Vagina (tissue), 2 donors: ENCODE data around the gene CPA4.

ENCODE experiments used
- POLR2A ChIP-seq, 2 donors: fragments of 450-650 bp; IDR thresholded peaks; one replicate each; pipeline ENCODE4 v1.6.1; 2017; ENCODE audit warnings: antibody characterized with exemption in 2 of 2, mild to moderate bottlenecking in 2 of 2, moderate library complexity in 2 of 2
- POLR2AphosphoS5 ChIP-seq, 2 donors: sonication (generic); formaldehyde crosslinking; IDR thresholded peaks; one replicate each; pipeline ENCODE4 v1.9.0; 2017; ENCODE audit warnings: antibody characterized with exemption in 2 of 2, mild to moderate bottlenecking in 2 of 2, low read depth in 1 of 2; ENCODE audit not compliant: insufficient read depth in 1 of 2
- TF ChIP-seq, protein P1 (sequence below), 3 experiments: fragments of 450-650 bp in 2 of 3; fragments of 200-600 bp in 1 of 3; sonication (generic) in 1 of 3; IDR thresholded peaks; one replicate each; pipeline ENCODE4 v1.5.1; 2017 to 2019; ENCODE audit warnings: antibody characterized with exemption in 3 of 3, mild to moderate bottlenecking in 2 of 3, moderate library complexity in 2 of 3

DNA sequence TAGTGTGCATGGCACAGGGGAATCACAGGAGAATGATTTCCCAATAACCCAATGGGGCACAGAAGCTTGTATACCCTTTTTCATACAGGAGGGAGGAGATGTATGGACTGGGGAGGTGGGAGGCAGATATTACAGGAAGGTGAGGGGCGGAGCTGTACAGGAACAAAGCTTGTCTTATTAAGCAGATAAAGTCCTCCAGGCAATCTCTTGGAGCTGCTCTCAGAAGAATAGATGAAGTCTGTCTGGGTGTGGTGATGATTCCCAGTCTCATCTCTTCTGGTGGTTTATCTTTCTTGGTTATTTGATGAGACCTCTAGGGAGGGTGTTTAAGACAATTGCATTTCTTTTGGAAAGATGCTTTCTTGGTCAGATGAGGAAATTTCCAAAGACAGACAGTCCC is 26.6 kb downstream of the CPA4 start:
- TF ChIP-seq POLR2A (IDR thresholded peaks at IDR 0.05) (no peak), POLR2AphosphoS5 (IDR thresholded peaks at IDR 0.05; ENCODE audit: insufficient read depth in 1 of 2, low read depth in 1 of 2) (no peak)
- TF ChIP-seq, protein P1, sequence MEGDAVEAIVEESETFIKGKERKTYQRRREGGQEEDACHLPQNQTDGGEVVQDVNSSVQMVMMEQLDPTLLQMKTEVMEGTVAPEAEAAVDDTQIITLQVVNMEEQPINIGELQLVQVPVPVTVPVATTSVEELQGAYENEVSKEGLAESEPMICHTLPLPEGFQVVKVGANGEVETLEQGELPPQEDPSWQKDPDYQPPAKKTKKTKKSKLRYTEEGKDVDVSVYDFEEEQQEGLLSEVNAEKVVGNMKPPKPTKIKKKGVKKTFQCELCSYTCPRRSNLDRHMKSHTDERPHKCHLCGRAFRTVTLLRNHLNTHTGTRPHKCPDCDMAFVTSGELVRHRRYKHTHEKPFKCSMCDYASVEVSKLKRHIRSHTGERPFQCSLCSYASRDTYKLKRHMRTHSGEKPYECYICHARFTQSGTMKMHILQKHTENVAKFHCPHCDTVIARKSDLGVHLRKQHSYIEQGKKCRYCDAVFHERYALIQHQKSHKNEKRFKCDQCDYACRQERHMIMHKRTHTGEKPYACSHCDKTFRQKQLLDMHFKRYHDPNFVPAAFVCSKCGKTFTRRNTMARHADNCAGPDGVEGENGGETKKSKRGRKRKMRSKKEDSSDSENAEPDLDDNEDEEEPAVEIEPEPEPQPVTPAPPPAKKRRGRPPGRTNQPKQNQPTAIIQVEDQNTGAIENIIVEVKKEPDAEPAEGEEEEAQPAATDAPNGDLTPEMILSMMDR (IDR thresholded peaks at IDR 0.05) = no peak
